B cell (primary cell): Measurements from ENCODE around the gene ITPK1.

ENCODE experiments used
- CTCF ChIP-seq: fragments of 200-600 bp; IDR thresholded peaks from one replicate; pipeline ENCODE4 v1.8.0; 2022; ENCODE audit warnings: antibody characterized with exemption, mild to moderate bottlenecking
- EZH2 ChIP-seq: IDR thresholded peaks from 2 replicates; pipeline ENCODE4 v1.6.1; 2012; ENCODE audit warnings: borderline replicate concordance, low read depth, mild to moderate bottlenecking, moderate library complexity, low read length; ENCODE audit not compliant: insufficient read depth, poor library complexity, severe bottlenecking

GRCh38 chr14:93061380-93062012 lies 54.2 kb downstream of the ITPK1 start:
- no peak for TF ChIP-seq CTCF
- no peak for TF ChIP-seq EZH2
